GM12875 (cell line): Measurements from ENCODE around the gene AGAP3.

ENCODE experiments used
- H3K4me3 ChIP-seq: one replicate; pipeline ENCODE4 v1.5.1; 2011; ENCODE audit warnings: low read depth, low read length, control low read depth
- CTCF ChIP-seq: IDR thresholded peaks from 2 replicates; pipeline ENCODE4 v1.5.1; 2011; ENCODE audit warnings: low read depth, mild to moderate bottlenecking, control low read depth, inconsistent platforms, low read length, moderate library complexity, borderline replicate concordance; ENCODE audit not compliant: insufficient read depth

AGAP3 gene

GRCh38 chr7:151178831-151179230 lies 92.6 kb downstream of the AGAP3 start:
- no peak overlapping the region for H3K4me3 ChIP-seq
- no peak for TF ChIP-seq CTCF

GRCh38 chr7:151179287-151179860 lies 93.1 kb downstream of the AGAP3 start:
- no peak overlapping the region for H3K4me3 ChIP-seq
- TF ChIP-seq CTCF: no peak

GRCh38 chr7:151179946-151180345 lies 93.7 kb downstream of the AGAP3 start:
- H3K4me3 ChIP-seq: no peak overlapping the region
- TF ChIP-seq CTCF: no peak

- H3K4me3 ChIP-seq: no peak overlapping the region
- no peak for TF ChIP-seq CTCF
Observed at GRCh38 chr7:151181011-151181431, 94.7 kb downstream of the AGAP3 start.

- no peak for TF ChIP-seq CTCF
- no peak overlapping the region for H3K4me3 ChIP-seq
Observed at GRCh38 chr7:151185762-151186639, 99.7 kb downstream of the AGAP3 start.

GRCh38 chr7:151186640-151187408 lies 100.5 kb downstream of the AGAP3 start, which contains the start of gene ASB10:
TSS of gene ASB10 (minus strand) at chr7:151187250. CDS start at chr7:151187130, 120 bp downstream.
- no peak within 1 kb of the TSS for H3K4me3 ChIP-seq
- TF ChIP-seq CTCF: no peak
